ENCODE data around the gene NIPBL. TPM values are rescaled to one million over a fixed set of nuclear protein-coding genes. Genes with fewer than 3 reads are reported as not detected.

Gene NIPBL
- total RNA-seq, 2 donors from 2014 or later = 29.8 to 38.9 TPM

DNA sequence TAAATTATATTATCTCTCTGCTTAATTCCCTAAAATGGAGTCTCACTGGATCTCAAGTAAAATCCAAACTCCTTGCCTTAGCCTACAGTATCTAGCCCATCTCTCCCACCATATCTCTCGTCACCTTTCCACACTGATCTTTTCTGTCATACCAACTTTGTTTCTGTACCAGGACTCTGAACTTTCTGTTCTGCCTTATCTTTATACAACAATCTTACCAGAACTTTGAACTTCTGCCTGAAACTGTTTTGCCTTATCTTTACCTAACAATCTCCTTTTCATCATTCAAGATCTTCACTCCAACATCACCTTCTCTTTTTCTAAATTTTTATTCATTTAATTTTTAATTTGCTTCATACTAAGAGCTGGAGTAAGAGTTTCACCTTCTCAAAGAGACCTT is 233.6 kb downstream of the NIPBL start:
- no peak overlapping the region for H3K4me3 ChIP-seq
- H3K9me3 ChIP-seq = no peaks in the 10 kb centered on the region
- H3K27ac ChIP-seq = no peak overlapping the region
- intact Hi-C loops (cut with DNase I) = no loop called here
- no peaks in the 10 kb centered on the region for H3K27me3 ChIP-seq
- DNase-seq = no peak
- H3K36me3 ChIP-seq (replicated peaks in 1 of 2; ENCODE audit: insufficient read depth in 1 of 2, low read depth in 2 of 2) = peaks cover 4 to 6% of the 10 kb centered on the region in 2 donors
- no peak for TF ChIP-seq POLR2A (IDR thresholded peaks at IDR 0.05)
- TF ChIP-seq, protein P1, sequence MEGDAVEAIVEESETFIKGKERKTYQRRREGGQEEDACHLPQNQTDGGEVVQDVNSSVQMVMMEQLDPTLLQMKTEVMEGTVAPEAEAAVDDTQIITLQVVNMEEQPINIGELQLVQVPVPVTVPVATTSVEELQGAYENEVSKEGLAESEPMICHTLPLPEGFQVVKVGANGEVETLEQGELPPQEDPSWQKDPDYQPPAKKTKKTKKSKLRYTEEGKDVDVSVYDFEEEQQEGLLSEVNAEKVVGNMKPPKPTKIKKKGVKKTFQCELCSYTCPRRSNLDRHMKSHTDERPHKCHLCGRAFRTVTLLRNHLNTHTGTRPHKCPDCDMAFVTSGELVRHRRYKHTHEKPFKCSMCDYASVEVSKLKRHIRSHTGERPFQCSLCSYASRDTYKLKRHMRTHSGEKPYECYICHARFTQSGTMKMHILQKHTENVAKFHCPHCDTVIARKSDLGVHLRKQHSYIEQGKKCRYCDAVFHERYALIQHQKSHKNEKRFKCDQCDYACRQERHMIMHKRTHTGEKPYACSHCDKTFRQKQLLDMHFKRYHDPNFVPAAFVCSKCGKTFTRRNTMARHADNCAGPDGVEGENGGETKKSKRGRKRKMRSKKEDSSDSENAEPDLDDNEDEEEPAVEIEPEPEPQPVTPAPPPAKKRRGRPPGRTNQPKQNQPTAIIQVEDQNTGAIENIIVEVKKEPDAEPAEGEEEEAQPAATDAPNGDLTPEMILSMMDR (IDR thresholded peaks at IDR 0.05) = no peak
- no peaks in the 10 kb centered on the region for H3K4me1 ChIP-seq
- no peak for ATAC-seq
- WGBS, 2 donors = 98 to 100% methylated on average over 1 of the region's 1 CpG

DNA sequence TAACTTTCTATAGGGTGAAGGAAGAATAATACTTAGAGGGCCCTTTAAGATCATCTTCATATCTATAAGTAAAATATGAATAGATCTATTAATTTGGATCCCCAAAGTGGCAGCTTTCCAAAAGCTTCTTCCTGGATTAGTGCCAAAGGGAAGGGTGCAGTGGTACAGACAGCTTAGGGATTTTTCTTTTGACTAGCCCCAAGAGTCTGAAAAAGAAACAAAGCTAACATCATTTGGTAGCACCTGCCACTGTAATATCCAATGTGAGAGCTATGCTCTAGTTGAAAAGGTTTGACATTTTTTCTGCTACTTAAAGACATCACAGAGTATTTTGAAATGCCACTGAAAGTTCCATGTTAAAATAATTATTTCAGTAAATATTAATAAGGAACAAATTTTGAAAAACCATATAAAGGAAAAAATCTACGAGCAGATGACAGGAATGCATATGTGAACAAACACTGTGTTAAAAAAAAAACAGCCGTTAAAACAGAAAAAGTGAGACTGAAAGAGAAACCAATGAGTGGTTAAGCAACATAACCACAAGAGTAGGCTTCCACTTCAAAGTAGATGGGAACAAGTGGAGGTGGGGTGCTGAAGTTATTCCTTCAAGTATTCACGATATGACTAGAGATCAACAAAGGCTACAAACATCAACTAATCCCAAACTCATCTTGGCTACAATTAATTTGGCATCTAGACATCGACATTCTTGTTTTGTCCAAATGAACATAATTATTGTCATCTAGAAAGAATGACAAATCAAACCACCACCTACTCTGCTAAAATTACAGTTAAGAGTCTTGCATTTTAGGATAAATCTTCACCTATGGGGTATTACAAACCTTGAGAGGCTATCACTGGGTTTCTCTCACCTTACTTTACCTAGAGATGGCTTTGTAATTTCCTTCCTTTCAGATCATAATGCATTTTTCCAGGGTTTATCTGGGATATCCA is 235.1 kb downstream of the NIPBL start:
- TF ChIP-seq POLR2A (IDR thresholded peaks at IDR 0.05) = no peak
- TF ChIP-seq, protein P1 (IDR thresholded peaks at IDR 0.05) = no peak
- DNase-seq = no peak
- intact Hi-C loops (cut with DNase I) = no loop called here
- 74 to 88% methylated on average over 4 of the region's 4 CpGs for WGBS, 2 donors
- no peak overlapping the region for H3K27ac ChIP-seq
- H3K36me3 ChIP-seq (replicated peaks in 1 of 2; ENCODE audit: insufficient read depth in 1 of 2, low read depth in 2 of 2) = peaks cover 4 to 6% of the 10 kb centered on the region in 2 donors
- H3K4me1 ChIP-seq = no peaks in the 10 kb centered on the region
- H3K4me3 ChIP-seq = no peak overlapping the region
- H3K9me3 ChIP-seq = no peaks in the 10 kb centered on the region
- no peak for ATAC-seq
- H3K27me3 ChIP-seq = no peaks in the 10 kb centered on the region

DNA sequence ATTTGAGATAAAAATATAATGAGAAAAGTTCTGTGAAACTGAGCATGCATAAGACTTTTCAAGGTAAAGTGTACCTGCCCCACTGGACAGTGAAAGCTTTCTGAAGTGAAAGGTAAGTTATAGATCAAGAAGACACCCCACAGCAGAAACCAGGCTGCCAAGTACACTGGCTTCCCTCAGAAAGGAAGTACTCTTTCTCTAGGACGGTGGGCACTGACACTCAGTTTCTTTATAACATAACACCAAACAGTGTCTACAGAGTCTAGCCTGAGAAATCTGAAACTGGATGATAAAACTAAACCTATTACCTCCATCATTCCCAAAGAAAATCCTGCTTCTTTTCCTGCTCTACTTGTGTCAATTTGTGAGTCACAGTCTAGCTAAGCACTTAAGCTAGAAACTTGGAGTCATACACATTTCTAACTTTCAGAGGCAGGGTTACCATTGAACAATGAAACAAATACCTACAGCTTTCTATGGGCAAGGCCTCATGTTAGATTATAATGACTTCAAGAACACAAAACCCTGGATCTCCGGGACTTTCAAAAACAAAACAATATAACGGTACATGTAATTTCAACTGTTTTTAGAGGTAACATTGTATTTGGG is 235.9 kb downstream of the NIPBL start:
- DNase-seq (no peak), ATAC-seq (no peak)
- intact Hi-C loops (cut with DNase I) = no loop called here
- no peaks in the 10 kb centered on the region for H3K4me1 ChIP-seq
- H3K27me3 ChIP-seq = no peaks in the 10 kb centered on the region
- peaks cover 4 to 6% of the 10 kb centered on the region in 2 donors for H3K36me3 ChIP-seq (replicated peaks in 1 of 2; ENCODE audit: insufficient read depth in 1 of 2, low read depth in 2 of 2)
- no peak overlapping the region for H3K4me3 ChIP-seq
- TF ChIP-seq, protein P1 (IDR thresholded peaks at IDR 0.05) = no peak
- no peak for TF ChIP-seq POLR2A (IDR thresholded peaks at IDR 0.05)
- no peak overlapping the region for H3K27ac ChIP-seq
- WGBS, 2 donors = 92% methylated on average over 3 of the region's 3 CpGs
- no peaks in the 10 kb centered on the region for H3K9me3 ChIP-seq

Measured in body of pancreas (tissue), 4 donors.